Measurements from ENCODE around the gene PRSS53.

- no peak for TF ChIP-seq CTCF (IDR thresholded peaks at IDR 0.05; ENCODE audit: low read length)
- TF ChIP-seq EZH2 (optimal IDR thresholded peaks at IDR 0.05; ENCODE audit: low read depth, low read length): no peak
- no peak for TF ChIP-seq EZH2phosphoT487 (IDR thresholded peaks at IDR 0.05; ENCODE audit: low read length)
Observed at GRCh38 chr16:31083981-31084380, 4.8 kb downstream of the PRSS53 start.
